PC-9 (cell line): ENCODE data around the gene SHF.

Experiments
- CTCF ChIP-seq: fragments of 200-600 bp; sonication (generic); conservative IDR thresholded peaks from 2 replicates; pipeline ENCODE4 v1.6.1; 2017; ENCODE audit warnings: mixed run types, antibody characterized with exemption, mild to moderate bottlenecking, moderate library complexity
- EZH2 ChIP-seq: fragments of 200-600 bp; sonication (generic); IDR thresholded peaks from 2 replicates; pipeline ENCODE4 v1.8.0; 2017; ENCODE audit warnings: antibody characterized with exemption, low read depth

GRCh38 chr15:45231864-45232562 lies 44.2 kb upstream of the SHF start:
- TF ChIP-seq CTCF (no peak), EZH2 (no peak)
